ENCODE data around the gene TENM3.
"Not testable (repeated sequence)": the region's sequence is repeated elsewhere in the genome, so short reads cannot be mapped to it uniquely, and the experiment has no call there.

Gene TENM3

DNA sequence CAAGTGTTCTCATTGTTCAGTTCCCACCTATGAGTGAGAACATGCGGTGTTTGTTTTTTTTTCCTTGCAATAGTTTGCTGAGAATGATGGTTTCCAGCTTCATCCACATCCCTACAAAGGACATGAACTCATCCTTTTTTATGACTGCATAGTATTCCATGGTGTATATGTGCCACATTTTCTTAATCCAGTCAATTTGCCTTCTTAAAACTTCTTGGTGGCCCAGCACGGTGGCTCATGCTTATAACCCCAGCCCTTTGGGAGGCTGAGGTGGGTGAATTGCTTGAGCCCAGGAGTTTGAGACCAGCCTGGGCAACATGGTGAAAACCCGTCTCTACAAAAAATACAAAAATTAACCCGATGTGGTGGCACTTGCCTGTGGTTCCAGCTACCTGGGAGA, 942 bp upstream of the TENM3 start:
- peaks cover 53% of the 10 kb centered on the region for H3K4me1 ChIP-seq (ENCODE audit: insufficient read depth, low read length)
- H3K36me3 ChIP-seq (ENCODE audit: insufficient read depth, low read length); H3K9ac ChIP-seq (ENCODE audit: low read depth, low read length); H3K27ac ChIP-seq (ENCODE audit: low read depth, low read length); H3K27me3 ChIP-seq (ENCODE audit: insufficient read depth, low read length); H3K4me3 ChIP-seq (ENCODE audit: low read length); H3K9me3 ChIP-seq (ENCODE audit: insufficient read depth, low read depth, low read length): not testable (repeated sequence)
- WGBS = 94% methylated on average over 3 of the region's 4 CpGs

DNA sequence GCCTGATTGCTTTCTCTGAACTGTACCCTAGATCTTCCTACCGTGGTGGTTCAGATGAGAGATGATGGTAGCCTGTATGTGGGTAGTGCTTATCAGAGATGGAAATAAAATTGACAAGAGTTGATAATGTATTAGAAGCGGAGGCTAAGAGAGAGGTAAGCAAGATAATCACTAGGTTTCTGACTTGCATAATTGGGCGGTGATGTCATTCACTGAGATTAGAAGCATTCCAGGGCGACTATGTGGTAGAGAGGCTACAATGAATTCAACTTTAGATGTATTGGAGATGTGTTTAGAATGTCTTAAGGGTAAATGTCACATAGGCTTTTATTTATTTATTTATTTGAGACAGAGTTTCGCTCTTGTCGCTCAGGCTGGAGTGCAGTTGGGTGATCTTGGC, 415 bp upstream of the TENM3 start:
- Histone ChIP-seq H3K27ac (ENCODE audit: low read depth, low read length) (no peak overlapping the region), H3K4me1 (ENCODE audit: insufficient read depth, low read length) (peaks cover 53% of the 10 kb centered on the region)

DNA sequence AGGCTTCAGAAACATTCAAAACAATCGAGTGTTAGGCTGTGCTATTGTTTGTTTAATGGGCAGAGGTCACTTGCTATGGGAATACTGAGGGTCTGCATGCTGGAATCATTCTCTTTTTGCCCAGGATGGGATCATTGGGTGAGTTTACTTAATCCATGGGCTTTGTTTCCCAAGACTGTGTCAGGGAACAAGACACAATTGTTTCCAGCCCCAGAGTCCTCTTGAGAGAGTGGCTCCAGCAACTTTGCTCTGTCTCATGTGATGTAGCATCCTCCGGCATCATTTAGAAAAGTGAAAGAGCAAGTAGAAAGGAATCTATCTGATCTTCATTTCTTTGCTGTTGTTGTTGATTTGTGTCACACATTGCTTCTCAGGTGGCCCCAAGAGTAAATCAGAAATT, 1.8 kb downstream of the TENM3 start:
- no peak overlapping the region for H3K27ac ChIP-seq (ENCODE audit: low read depth, low read length)
- no peak overlapping the region for H3K4me3 ChIP-seq (ENCODE audit: low read length)
- no peaks in the 10 kb centered on the region for H3K9me3 ChIP-seq (ENCODE audit: insufficient read depth, low read depth, low read length)
- WGBS = 89% methylated on average over 2 of the region's 2 CpGs
- H3K9ac ChIP-seq (ENCODE audit: low read depth, low read length) = no peak overlapping the region
- H3K27me3 ChIP-seq (ENCODE audit: insufficient read depth, low read length) = no peaks in the 10 kb centered on the region
- H3K4me1 ChIP-seq (ENCODE audit: insufficient read depth, low read length) = peaks cover 34% of the 10 kb centered on the region
- no peaks in the 10 kb centered on the region for H3K36me3 ChIP-seq (ENCODE audit: insufficient read depth, low read length)

More for the DNA sequence above, 415 bp upstream of the TENM3 start:
- Histone ChIP-seq H3K9me3 (ENCODE audit: insufficient read depth, low read depth, low read length) (no peaks in the 10 kb centered on the region), H3K36me3 (ENCODE audit: insufficient read depth, low read length) (no peaks in the 10 kb centered on the region), H3K4me3 (ENCODE audit: low read length) (no peak overlapping the region), H3K9ac (ENCODE audit: low read depth, low read length) (no peak overlapping the region), H3K27me3 (ENCODE audit: insufficient read depth, low read length) (no peaks in the 10 kb centered on the region)
- 91% methylated on average over 6 of the region's 6 CpGs for WGBS

DNA sequence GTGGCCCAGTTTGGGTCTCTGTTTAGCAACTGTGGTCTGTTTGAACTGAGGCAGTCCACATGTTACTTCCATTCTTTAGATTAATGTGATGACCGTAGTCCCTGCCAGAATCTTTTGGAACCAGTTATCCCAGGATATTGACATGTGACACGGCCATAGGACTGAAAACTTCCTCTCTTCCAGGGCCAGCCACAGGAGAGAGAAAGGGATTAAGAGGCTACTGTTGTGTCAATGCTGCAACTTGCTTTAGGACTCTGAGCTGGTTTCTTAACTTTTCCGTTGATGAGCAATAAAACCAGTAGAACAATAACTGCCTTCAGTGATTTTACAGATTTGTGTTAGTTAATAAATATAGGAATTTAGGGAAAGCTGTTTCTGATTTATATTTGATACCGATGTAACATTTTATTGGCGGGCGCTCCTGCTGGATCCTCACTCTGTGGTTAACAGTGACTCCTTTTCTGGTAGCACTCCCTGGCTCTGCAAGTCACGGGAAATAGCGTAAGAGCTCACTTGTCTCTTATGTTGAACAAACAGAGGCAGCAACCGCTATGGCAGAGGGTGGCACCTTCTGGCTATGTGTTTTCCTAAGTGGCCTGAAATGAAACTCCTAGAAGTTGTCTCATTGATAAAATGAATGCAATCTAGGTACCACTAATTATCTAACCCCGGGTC, 2.5 kb downstream of the TENM3 start:
- no peaks in the 10 kb centered on the region for H3K36me3 ChIP-seq (ENCODE audit: insufficient read depth, low read length)
- peaks cover 32% of the 10 kb centered on the region for H3K4me1 ChIP-seq (ENCODE audit: insufficient read depth, low read length)
- H3K27me3 ChIP-seq (ENCODE audit: insufficient read depth, low read length) = no peaks in the 10 kb centered on the region
- WGBS = 86% methylated on average over 9 of the region's 10 CpGs
- H3K4me3 ChIP-seq (ENCODE audit: low read length) = no peak overlapping the region
- H3K9me3 ChIP-seq (ENCODE audit: insufficient read depth, low read depth, low read length) = no peaks in the 10 kb centered on the region
- no peak overlapping the region for H3K9ac ChIP-seq (ENCODE audit: low read depth, low read length)
- H3K27ac ChIP-seq (ENCODE audit: low read depth, low read length) = no peak overlapping the region; the same call in 1 of the 2 replicates

DNA sequence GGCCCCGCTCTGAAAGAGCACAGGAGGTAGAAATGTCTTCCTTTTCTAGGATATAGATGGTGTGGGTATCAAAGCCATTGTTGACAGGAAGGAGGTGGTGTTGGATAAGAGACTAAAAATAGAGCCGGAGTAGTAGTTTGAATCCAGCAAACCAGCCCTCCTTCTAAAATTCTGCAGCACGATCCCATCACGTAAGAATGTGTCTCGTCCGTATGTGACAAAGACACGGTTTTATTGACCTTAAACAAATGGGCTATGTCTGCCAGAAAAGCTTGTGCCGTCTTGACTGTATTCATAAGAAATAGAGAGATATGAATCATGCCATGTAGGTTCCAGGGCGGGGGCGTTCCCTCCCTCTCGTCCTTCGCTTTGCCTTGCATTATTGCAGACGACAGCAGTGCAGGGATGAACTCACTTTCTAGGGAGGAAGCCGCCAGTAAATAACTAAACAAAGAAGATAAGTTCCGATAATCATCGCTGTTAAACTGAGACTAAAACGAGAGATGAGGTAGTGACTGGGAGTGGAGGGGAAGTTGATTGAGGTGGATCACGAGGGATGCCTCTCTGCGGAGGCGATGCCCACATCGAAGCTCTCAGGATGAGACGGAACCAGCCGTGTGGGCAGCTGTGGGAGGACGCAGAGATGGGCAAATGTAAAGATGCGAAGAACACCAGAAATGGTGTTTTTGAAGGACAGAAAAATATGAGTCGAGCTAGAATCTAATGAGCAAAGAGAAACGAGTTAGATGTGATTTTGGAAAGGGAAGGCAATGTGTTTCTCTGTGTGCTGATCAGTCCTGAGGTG, 3.4 kb downstream of the TENM3 start:
- Histone ChIP-seq H3K4me1 (ENCODE audit: insufficient read depth, low read length) (peaks cover 31% of the 10 kb centered on the region), H3K9ac (ENCODE audit: low read depth, low read length) (no peak overlapping the region), H3K27me3 (ENCODE audit: insufficient read depth, low read length) (no peaks in the 10 kb centered on the region), H3K9me3 (ENCODE audit: insufficient read depth, low read depth, low read length) (no peaks in the 10 kb centered on the region), H3K36me3 (ENCODE audit: insufficient read depth, low read length) (no peaks in the 10 kb centered on the region), H3K4me3 (ENCODE audit: low read length) (no peak overlapping the region), H3K27ac (ENCODE audit: low read depth, low read length) (no peak overlapping the region)
- WGBS = 90% methylated on average over 27 of the region's 27 CpGs

DNA sequence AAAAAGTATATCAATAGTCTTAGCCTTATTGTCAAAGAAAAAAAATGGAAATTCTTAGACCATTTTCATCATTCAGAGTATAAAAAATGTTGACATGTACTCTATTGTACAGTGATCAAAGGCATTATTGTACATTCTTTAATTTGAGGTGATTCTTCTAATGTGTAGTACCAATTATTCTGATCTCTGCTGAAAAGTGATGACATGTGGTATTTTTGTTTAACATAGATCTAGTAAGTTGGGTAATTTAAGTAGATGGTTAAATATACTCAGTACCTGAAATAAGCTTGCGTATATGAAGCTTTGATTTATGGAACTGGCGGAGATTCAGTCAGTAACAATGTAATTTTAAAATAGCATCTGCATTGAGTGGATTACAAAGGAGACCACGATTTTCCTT, 5.1 kb downstream of the TENM3 start:
- Histone ChIP-seq H3K9ac (ENCODE audit: low read depth, low read length) (no peak overlapping the region), H3K27ac (ENCODE audit: low read depth, low read length) (no peak overlapping the region), H3K27me3 (ENCODE audit: insufficient read depth, low read length) (no peaks in the 10 kb centered on the region), H3K36me3 (ENCODE audit: insufficient read depth, low read length) (no peaks in the 10 kb centered on the region), H3K9me3 (ENCODE audit: insufficient read depth, low read depth, low read length) (no peaks in the 10 kb centered on the region), H3K4me1 (ENCODE audit: insufficient read depth, low read length) (peaks cover 43% of the 10 kb centered on the region), H3K4me3 (ENCODE audit: low read length) (no peak overlapping the region)
- WGBS = 93% methylated on average over 3 of the region's 3 CpGs

DNA sequence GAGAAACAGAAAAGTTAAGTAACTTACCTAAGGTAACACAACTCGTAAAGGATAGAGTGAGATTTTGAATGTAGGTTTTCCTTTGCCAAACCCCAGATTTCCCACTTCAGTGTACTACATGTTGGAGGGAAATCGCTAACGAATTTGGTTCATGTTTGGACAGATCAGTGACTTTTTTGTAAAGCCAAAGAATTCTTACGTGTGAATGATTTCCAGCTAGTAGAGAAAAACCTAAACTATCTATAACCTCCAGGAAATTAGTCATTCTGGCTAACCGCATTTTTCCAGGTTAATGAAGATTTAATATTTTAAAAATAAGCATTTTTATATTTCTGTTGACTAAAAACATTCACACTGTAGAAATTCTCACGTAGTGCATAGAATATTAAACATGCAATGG, 7.2 kb downstream of the TENM3 start:
- no peaks in the 10 kb centered on the region for H3K36me3 ChIP-seq (ENCODE audit: insufficient read depth, low read length)
- no peak overlapping the region for H3K4me3 ChIP-seq (ENCODE audit: low read length)
- no peaks in the 10 kb centered on the region for H3K27me3 ChIP-seq (ENCODE audit: insufficient read depth, low read length)
- no peak overlapping the region for H3K27ac ChIP-seq (ENCODE audit: low read depth, low read length)
- WGBS = 96% methylated on average over 5 of the region's 6 CpGs
- peaks cover 57% of the 10 kb centered on the region for H3K4me1 ChIP-seq (ENCODE audit: insufficient read depth, low read length)
- no peaks in the 10 kb centered on the region for H3K9me3 ChIP-seq (ENCODE audit: insufficient read depth, low read depth, low read length)
- no peak overlapping the region for H3K9ac ChIP-seq (ENCODE audit: low read depth, low read length)

DNA sequence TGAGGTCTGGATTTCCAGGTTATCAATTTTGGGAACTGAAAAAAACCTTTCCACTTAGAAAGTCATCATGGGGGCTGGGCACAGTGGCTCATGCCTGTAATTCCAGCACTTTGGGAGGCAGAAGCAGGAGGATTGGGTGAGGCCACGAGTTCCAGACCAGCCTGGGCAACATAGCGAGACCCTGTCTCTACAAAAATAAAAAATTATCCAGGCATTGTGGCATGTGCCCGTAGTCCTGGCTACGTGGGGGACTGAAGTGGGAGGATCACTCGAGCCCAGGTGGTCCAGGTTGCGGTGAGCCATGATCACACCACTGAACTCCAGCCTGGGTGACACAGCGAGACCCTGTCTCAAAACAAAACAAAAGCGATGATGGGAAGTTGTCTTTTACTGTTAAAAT, 7.9 kb downstream of the TENM3 start:
- no peaks in the 10 kb centered on the region for H3K9me3 ChIP-seq (ENCODE audit: insufficient read depth, low read depth, low read length)
- no peak overlapping the region for H3K27ac ChIP-seq (ENCODE audit: low read depth, low read length)
- H3K4me3 ChIP-seq (ENCODE audit: low read length) = no peak overlapping the region
- H3K36me3 ChIP-seq (ENCODE audit: insufficient read depth, low read length) = no peaks in the 10 kb centered on the region
- H3K9ac ChIP-seq (ENCODE audit: low read depth, low read length) = no peak overlapping the region
- no peaks in the 10 kb centered on the region for H3K27me3 ChIP-seq (ENCODE audit: insufficient read depth, low read length)
- WGBS = 96% methylated on average over 8 of the region's 8 CpGs
- peaks cover 57% of the 10 kb centered on the region for H3K4me1 ChIP-seq (ENCODE audit: insufficient read depth, low read length)

DNA sequence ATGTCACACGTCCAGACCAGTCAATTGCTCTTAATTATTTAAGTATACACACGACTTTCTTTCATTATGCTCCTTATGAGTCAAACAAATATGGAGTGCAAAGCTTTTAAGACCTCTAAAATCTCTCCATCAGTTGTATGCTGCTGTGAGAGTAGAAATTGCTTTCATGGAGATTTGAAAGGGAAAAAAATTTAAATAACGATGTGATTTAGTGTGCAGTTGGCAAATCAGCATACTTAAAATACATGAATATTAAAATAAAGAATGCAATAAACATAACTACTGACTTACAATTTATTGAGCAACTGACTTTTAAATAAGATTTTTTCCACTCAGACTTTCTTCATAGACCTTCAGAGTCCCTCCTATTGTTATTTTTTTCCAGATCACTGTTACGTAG, 9.0 kb downstream of the TENM3 start:
- H3K9ac ChIP-seq (ENCODE audit: low read depth, low read length) = no peak overlapping the region
- 86% methylated on average over 3 of the region's 4 CpGs for WGBS

DNA sequence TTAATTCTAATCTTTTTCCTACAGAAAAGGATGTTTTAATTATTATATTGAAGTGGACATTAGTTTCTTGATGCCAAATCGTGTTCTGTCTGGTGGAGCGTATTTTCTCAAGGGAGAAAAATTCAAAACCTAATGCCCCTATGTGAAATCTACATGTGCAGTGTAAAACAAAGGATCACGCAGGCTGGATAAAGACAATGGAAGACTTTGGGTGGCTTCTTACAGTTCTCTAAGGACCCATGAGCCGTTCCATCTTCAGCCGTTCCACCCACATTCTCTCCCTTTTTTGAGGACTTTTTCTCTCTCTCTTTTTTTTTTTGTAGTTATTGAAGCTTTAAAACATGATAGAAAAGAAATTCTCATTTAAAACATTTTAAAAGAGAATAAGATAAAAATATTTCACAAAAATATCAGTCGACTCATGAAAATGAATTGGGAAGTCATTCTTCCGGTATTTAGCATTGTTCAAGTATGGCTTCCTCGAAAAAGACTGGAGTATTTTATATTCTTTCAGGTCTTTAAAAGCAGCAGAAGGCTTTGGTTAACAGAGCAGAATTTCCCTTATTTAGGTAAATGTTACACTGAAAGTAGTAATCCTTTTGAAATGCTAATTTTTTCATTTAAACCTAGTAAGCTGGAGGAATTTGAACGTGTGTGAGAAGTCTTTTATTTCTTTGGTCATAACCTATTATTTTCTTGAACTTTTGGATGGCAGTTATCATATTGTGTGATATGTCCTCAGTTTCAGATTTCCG, 11.0 kb downstream of the TENM3 start:
- H3K27ac ChIP-seq (ENCODE audit: low read depth, low read length) = peak overlapping the region; percentile 64
- H3K36me3 ChIP-seq (ENCODE audit: insufficient read depth, low read length) = no peaks in the 10 kb centered on the region
- 55% methylated on average over 8 of the region's 10 CpGs for WGBS
- no peaks in the 10 kb centered on the region for H3K9me3 ChIP-seq (ENCODE audit: insufficient read depth, low read depth, low read length)
- H3K4me1 ChIP-seq (ENCODE audit: insufficient read depth, low read length) = peaks cover 76% of the 10 kb centered on the region
- no peaks in the 10 kb centered on the region for H3K27me3 ChIP-seq (ENCODE audit: insufficient read depth, low read length)
- H3K9ac ChIP-seq (ENCODE audit: low read depth, low read length) = peak overlapping the region; percentile 23; the same call in 1 of the 2 replicates
- H3K4me3 ChIP-seq (ENCODE audit: low read length) = no peak overlapping the region

More for the DNA sequence above, 9.0 kb downstream of the TENM3 start:
- peaks cover 58% of the 10 kb centered on the region for H3K4me1 ChIP-seq (ENCODE audit: insufficient read depth, low read length)
- H3K27me3 ChIP-seq (ENCODE audit: insufficient read depth, low read length) = no peaks in the 10 kb centered on the region
- H3K27ac ChIP-seq (ENCODE audit: low read depth, low read length) = no peak overlapping the region
- no peak overlapping the region for H3K4me3 ChIP-seq (ENCODE audit: low read length)
- H3K9me3 ChIP-seq (ENCODE audit: insufficient read depth, low read depth, low read length) = no peaks in the 10 kb centered on the region
- H3K36me3 ChIP-seq (ENCODE audit: insufficient read depth, low read length) = no peaks in the 10 kb centered on the region

Measured in HUES64 (cell line).